Ovary (tissue), 9 donors: ENCODE measurements around the gene SYTL3. TPM values are rescaled to one million over a fixed set of nuclear protein-coding genes. Genes with fewer than 3 reads are reported as not detected.

ENCODE experiments used
- DNase-seq, 5 donors: peaks; one replicate each; pipeline ENCODE4 v3.0.0-alpha.2; 2019 to 2020
- H3K27ac ChIP-seq, 2 donors: fragments of 200-600 bp; one replicate each; pipeline versions ENCODE4 v1.5.1 to v1.8.0; 2019 to 2022
- H3K27me3 ChIP-seq: fragments of 200-600 bp; one replicate; pipeline ENCODE4 v1.8.0; 2022
- H3K36me3 ChIP-seq: fragments of 200-600 bp; sonication (generic); one replicate; pipeline ENCODE4 v1.5.1; 2019
- H3K4me1 ChIP-seq: one replicate; pipeline ENCODE4 v1.8.1; 2013; ENCODE audit warnings: mild to moderate bottlenecking, moderate library complexity; ENCODE audit not compliant: insufficient read depth
- H3K4me3 ChIP-seq: fragments of 200-600 bp; sonication (generic); one replicate; pipeline ENCODE4 v1.5.1; 2017
- H3K9me3 ChIP-seq, 2 donors: fragments of 200-600 bp in 1 of 2; sonication (generic) in 1 of 2; one replicate each; pipeline versions ENCODE4 v1.5.1 to v1.8.1; 2013 to 2019; ENCODE audit warnings: mild to moderate bottlenecking in 1 of 2, moderate library complexity in 1 of 2
- CTCF ChIP-seq, 3 donors: fragments of 450-650 bp in 2 of 3; fragments of 200-600 bp in 1 of 3; IDR thresholded peaks; one replicate each; pipeline versions ENCODE4 v1.5.1 to v1.8.0; 2016 to 2022; ENCODE audit warnings: antibody characterized with exemption in 3 of 3, mild to moderate bottlenecking in 1 of 3
- EP300 ChIP-seq: sonication (generic); formaldehyde crosslinking; IDR thresholded peaks from one replicate; pipeline ENCODE4 v1.6.1; 2017; ENCODE audit warnings: antibody characterized with exemption
- POLR2A ChIP-seq: fragments of 450-650 bp; IDR thresholded peaks from one replicate; pipeline ENCODE4 v1.6.1; 2017; ENCODE audit warnings: antibody characterized with exemption, mild to moderate bottlenecking, moderate library complexity
- WGBS, 3 donors: extraction: QIAGEN DNeasy Blood & Tissue Kit in 1 of 3; methylation state at CpG; one replicate each; pipeline versions ENCODE4 v1.1.5 to v1.1.7; 2013 to 2017; 5-methylcytosine and 5-hydroxymethylcytosine counted together
- intact Hi-C, 4 donors: fragments of 100-400 bp; cut with DNase I; formaldehyde crosslinking; loops; one replicate each; pipeline versions ENCODE4 v1.11.0 to v1.15.1; 2022 to 2023
- polyA plus RNA-seq, 2 donors: library from polyadenylated mRNA; stranded (reverse); fragments of 200-250 nt in 1 of 2; fragments of 350-450 nt in 1 of 2; fragmentation: Illumina TruSeq in 1 of 2; extraction: RNeasy Lipid Tissue Mini Kit (QIAGEN cat#74804) in 1 of 2; gene quantifications; one replicate each; pipeline ENCODE4 v1.2.3, GENCODE V29; 2013 to 2014
- total RNA-seq, 7 donors: library from RNA; depleted of rRNA in 2 of 7; stranded (reverse); fragments of >200 nt in 2 of 7; fragmentation: NEBNext Ultra II Directional in 3 of 7; extraction: Animal tissue kit (Norgen Biotek cat#: 25700) in 3 of 7; gene quantifications; one replicate each; pipeline versions ENCODE4 v1.1.0 to v1.2.4, GENCODE V29; 2016 to 2023
- donor health status: DM: no; HTN: no; CAD: no; lungs with moderate emphysema.
- donor health status: DM: no; HTN: no; CAD: no.
- donor health status: Bipolar disorder and iron deficiency.
- donor health status: DM: yes; HTN: yes; CAD: no.
- donor health status: DM: no; HTN: no; CAD: no.
- donor health status: DM: yes; HTN: yes; CAD: no.

SYTL3 gene
- total and polyA plus RNA-seq, 9 donors = 1.7 to 7.8 (median 2.5) TPM

DNA sequence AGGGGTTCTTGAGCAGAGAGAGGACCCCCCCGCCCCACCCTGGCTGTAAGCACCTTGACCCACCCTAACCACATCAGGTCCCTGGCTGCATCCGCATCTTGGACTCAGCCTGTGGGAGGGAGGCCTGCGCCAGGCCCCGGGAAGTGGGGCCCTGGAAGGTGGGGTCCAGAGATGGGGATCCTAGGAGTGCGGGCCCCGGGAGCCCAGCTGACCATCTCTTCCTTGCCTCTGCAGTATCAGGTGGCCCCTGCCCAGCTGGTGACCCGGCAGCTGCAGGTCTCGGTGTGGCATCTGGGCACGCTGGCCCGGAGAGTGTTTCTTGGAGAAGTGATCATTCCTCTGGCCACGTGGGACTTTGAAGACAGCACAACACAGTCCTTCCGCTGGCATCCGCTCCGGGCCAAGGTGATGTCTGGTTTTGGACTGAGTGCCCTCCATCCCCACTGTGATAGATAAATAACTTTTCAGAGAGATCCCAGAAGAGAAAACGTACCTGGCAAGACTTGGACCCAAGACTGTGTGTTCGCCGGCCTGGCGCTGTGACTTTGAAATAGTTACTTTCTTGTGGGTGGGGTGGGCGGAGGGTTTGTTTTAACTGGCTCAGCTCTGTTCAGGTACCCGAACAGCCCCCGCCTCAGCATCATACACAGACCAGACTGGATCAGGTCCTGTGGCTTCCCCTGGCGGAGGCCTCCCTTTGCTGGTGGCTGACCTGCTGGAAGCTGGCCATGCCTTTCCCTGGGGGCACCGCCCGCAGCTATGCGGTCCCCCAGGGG, 107.3 kb downstream of the SYTL3 start:
- Histone ChIP-seq H3K27ac (no peak overlapping the region), H3K27me3 (no peaks in the 10 kb centered on the region), H3K9me3 (no peaks in the 10 kb centered on the region), H3K4me1 (no peaks in the 10 kb centered on the region), H3K36me3 (no peaks in the 10 kb centered on the region), H3K4me3 (no peak overlapping the region)
- TF ChIP-seq POLR2A (no peak), CTCF (IDR thresholded peaks at IDR 0.05) (no peak), EP300 (no peak)
- WGBS, 3 donors = 90 to 91% (median 90%) methylated on average over 25 of the region's 25 CpGs
- intact Hi-C loops = no loop called here
- no peak for DNase-seq

DNA sequence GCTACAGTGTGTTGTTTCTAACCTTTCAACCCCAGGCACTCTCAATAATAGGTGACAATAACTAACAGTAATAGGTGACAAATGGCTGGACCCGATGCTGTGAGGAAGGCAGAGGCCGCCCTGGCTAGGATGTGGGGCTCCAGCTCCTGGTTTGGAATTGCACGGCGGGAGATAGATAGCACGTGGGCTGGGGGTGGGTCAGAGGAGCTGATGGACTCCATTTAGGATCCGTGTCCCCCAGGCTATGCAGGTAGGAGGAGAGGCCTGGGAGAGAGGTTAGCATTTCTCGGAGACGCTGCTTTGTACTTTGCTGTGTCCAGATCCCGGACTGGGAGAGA, 107.9 kb downstream of the SYTL3 start:
- H3K4me1 ChIP-seq = no peaks in the 10 kb centered on the region
- TF ChIP-seq POLR2A (no peak), EP300 (no peak), CTCF (IDR thresholded peaks at IDR 0.05) (no peak)
- WGBS, 3 donors = 83 to 90% (median 88%) methylated on average over 9 of the region's 9 CpGs
- DNase-seq = no peak
- no peaks in the 10 kb centered on the region for H3K9me3 ChIP-seq
- intact Hi-C loops = no loop called here
- H3K36me3 ChIP-seq = no peaks in the 10 kb centered on the region
- no peaks in the 10 kb centered on the region for H3K27me3 ChIP-seq
- no peak overlapping the region for H3K4me3 ChIP-seq
- H3K27ac ChIP-seq = no peak overlapping the region

GRCh38 chr6:158758451-158758860, 108.6 kb downstream of the SYTL3 start:
- no peak overlapping the region for H3K27ac ChIP-seq
- no peak for DNase-seq
- H3K9me3 ChIP-seq = no peaks in the 10 kb centered on the region
- H3K4me1 ChIP-seq = no peaks in the 10 kb centered on the region
- H3K27me3 ChIP-seq = no peaks in the 10 kb centered on the region
- no peak overlapping the region for H3K4me3 ChIP-seq
- TF ChIP-seq CTCF (IDR thresholded peaks at IDR 0.05) (no peak), POLR2A (no peak), EP300 (no peak)
- intact Hi-C loops = no loop called here
- no peaks in the 10 kb centered on the region for H3K36me3 ChIP-seq
- WGBS, 3 donors = 29 to 47% (median 35%) methylated on average over 9 of the region's 9 CpGs

GRCh38 chr6:158758941-158759479, 109.2 kb downstream of the SYTL3 start:
- H3K36me3 ChIP-seq = no peaks in the 10 kb centered on the region
- no peaks in the 10 kb centered on the region for H3K27me3 ChIP-seq
- intact Hi-C loops = no loop called here
- H3K4me3 ChIP-seq = no peak overlapping the region
- TF ChIP-seq EP300 = no peak
- TF ChIP-seq CTCF (IDR thresholded peaks at IDR 0.05) = no peak
- no peak for TF ChIP-seq POLR2A
- no peak overlapping the region for H3K27ac ChIP-seq
- 78 to 89% (median 82%) methylated on average over 16 to 18 of the region's 18 CpGs for WGBS, 3 donors
- no peaks in the 10 kb centered on the region for H3K4me1 ChIP-seq
- no peaks in the 10 kb centered on the region for H3K9me3 ChIP-seq
- peak in 1 of 5 donors; percentile 31 for DNase-seq
